Cardiac muscle cell (in vitro differentiated cells and primary cell): Measurements from ENCODE around the gene TMED1. TPM values are rescaled to one million over a fixed set of nuclear protein-coding genes. Genes with fewer than 3 reads are reported as not detected.

Experiments
- DNase-seq, 2 donors: peaks; one replicate each; pipeline versions ENCODE4 v3.0.0 to v3.0.0-alpha.2; 2010 to 2017; ENCODE audit warnings: low read depth in 1 of 2, low spot score in 1 of 2
- H3K27ac ChIP-seq: fragments of 200-600 bp; sonication (generic); 2 replicates; pipeline ENCODE4 v1.5.1; 2016
- H3K27me3 ChIP-seq: fragments of 200-600 bp; sonication (generic); 2 replicates; pipeline ENCODE4 v1.6.0; 2016; ENCODE audit warnings: control low read depth
- H3K36me3 ChIP-seq: fragments of 200-600 bp; sonication (generic); 2 replicates; pipeline ENCODE4 v1.5.1; 2016; ENCODE audit warnings: control low read depth
- H3K4me1 ChIP-seq: fragments of 200-600 bp; sonication (generic); 2 replicates; pipeline ENCODE4 v1.8.1; 2017; ENCODE audit warnings: low read depth, mild to moderate bottlenecking, mixed run types
- H3K4me3 ChIP-seq: fragments of 200-600 bp; sonication (generic); 2 replicates; pipeline ENCODE4 v1.5.1; 2016; ENCODE audit warnings: mild to moderate bottlenecking
- H3K9me3 ChIP-seq: fragments of 200-600 bp; sonication (generic); 2 replicates; pipeline ENCODE4 v1.5.1; 2017; ENCODE audit warnings: low read depth, mild to moderate bottlenecking, control low read depth
- CTCF ChIP-seq: IDR thresholded peaks from 2 replicates; pipeline ENCODE4 v1.5.1; 2012; ENCODE audit warnings: low read depth, mild to moderate bottlenecking, low read length
- polyA plus RNA-seq: library from polyadenylated mRNA; unstranded; fragments of >200 nt; fragmentation: Nextera tagmentation; extraction: Ambion mirVana; gene quantifications from 2 replicates; pipeline ENCODE4 v1.2.1, GENCODE V29; 2016
- total RNA-seq: library from RNA; depleted of rRNA; stranded (reverse); fragments of >200 nt; gene quantifications from 2 replicates; pipeline ENCODE4 v1.2.3, GENCODE V29; 2016

Gene TMED1
- total and polyA plus RNA-seq, 2 experiments from 2014 or later: 83.1 to 131 TPM

GRCh38 chr19:10811391-10812111 is 24.5 kb downstream of the TMED1 start:
- H3K27ac ChIP-seq: peak overlapping the region; percentile 54
- H3K36me3 ChIP-seq: peaks cover 7% of the 10 kb centered on the region
- TF ChIP-seq CTCF: no peak
- no peaks in the 10 kb centered on the region for H3K9me3 ChIP-seq
- no peak for DNase-seq
- H3K4me1 ChIP-seq: no peaks in the 10 kb centered on the region
- no peaks in the 10 kb centered on the region for H3K27me3 ChIP-seq
- no peak overlapping the region for H3K4me3 ChIP-seq

GRCh38 chr19:10809651-10810285 is 26.2 kb downstream of the TMED1 start:
- no peak overlapping the region for H3K27ac ChIP-seq
- H3K4me1 ChIP-seq: no peaks in the 10 kb centered on the region
- H3K9me3 ChIP-seq: no peaks in the 10 kb centered on the region
- no peak for TF ChIP-seq CTCF
- H3K4me3 ChIP-seq: no peak overlapping the region
- H3K27me3 ChIP-seq: no peaks in the 10 kb centered on the region
- DNase-seq: no peak
- peaks cover 15% of the 10 kb centered on the region for H3K36me3 ChIP-seq

- DNase-seq: peak in 1 of 2 donors; percentile 55
- no peak for TF ChIP-seq CTCF
- Histone ChIP-seq H3K36me3 (peaks cover 9% of the 10 kb centered on the region), H3K4me1 (no peaks in the 10 kb centered on the region), H3K27ac (no peak overlapping the region), H3K4me3 (no peak overlapping the region), H3K27me3 (no peaks in the 10 kb centered on the region), H3K9me3 (no peaks in the 10 kb centered on the region)
Observed at GRCh38 chr19:10808937-10809649, 26.9 kb downstream of the TMED1 start.

GRCh38 chr19:10805758-10806247 is 30.2 kb downstream of the TMED1 start:
- TF ChIP-seq CTCF: no peak
- Histone ChIP-seq H3K36me3 (peaks cover 16% of the 10 kb centered on the region), H3K27ac (no peak overlapping the region), H3K27me3 (no peaks in the 10 kb centered on the region), H3K4me1 (no peaks in the 10 kb centered on the region), H3K4me3 (no peak overlapping the region), H3K9me3 (no peaks in the 10 kb centered on the region)
- no peak for DNase-seq

GRCh38 chr19:10805065-10805757 is 30.8 kb downstream of the TMED1 start:
- TF ChIP-seq CTCF: no peak

More at GRCh38 chr19:10805065-10805757, 30.8 kb downstream of the TMED1 start:
- Histone ChIP-seq H3K27ac (no peak overlapping the region), H3K4me1 (no peaks in the 10 kb centered on the region), H3K9me3 (no peaks in the 10 kb centered on the region), H3K36me3 (peaks cover 18% of the 10 kb centered on the region), H3K27me3 (no peaks in the 10 kb centered on the region), H3K4me3 (no peak overlapping the region)
- DNase-seq: no peak
